Femur (tissue), 1 donor: Measurements from ENCODE around the gene DZANK1.
"Not testable (repeated sequence)": the region's sequence is repeated elsewhere in the genome, so short reads cannot be mapped to it uniquely, and the experiment has no call there.

Experiments used
- DNase-seq: peaks from one replicate; pipeline ENCODE4 v3.0.0-alpha.2; 2017

Gene DZANK1

DNA sequence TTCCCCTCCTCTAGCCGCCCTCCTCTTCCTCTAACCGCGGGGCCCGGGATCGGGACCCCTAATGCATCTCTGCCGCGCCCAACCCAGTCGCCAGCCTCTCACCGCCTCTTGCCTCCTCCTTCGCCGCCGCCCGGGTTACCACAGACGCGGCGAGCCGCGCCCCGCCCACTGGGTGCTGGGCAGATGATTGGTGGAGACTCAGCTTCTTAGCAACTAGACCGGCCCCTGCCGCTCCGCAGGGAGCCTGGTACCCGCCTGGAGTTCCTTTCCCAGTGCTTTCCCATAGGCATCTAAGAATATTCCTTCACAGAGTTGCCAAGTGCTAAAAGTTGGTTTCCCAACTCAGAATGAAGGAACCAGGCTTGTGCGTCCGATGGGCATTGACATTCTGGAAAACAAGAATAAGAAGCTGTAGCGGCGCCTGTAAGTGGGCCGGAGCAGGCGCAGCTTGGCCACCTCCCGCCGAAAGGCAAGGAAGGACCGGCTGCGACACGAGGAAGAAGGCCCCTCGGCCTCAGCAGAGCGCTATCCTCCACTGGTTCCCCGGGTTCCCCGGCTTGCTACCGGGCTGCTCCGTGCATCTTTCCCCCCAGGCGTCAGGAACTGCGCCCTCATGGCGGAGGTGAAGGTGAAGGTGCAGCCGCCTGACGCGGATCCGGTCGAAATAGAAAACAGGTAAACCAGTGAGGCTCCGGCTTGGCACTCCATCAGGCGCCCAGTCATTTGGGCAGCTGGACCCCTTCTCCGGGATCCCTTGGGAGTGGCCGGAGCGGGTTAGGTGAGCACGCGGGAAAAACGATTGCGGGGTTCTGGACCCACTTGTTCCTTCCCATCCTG, at the start of gene DZANK1, which contains the start of gene POLR3F:
TSS of gene DZANK1 (minus strand) at position 137 of the 837 bp plus-strand sequence. CDS start 1,672 bp downstream, outside the sequence.
TSS of gene POLR3F (plus strand) at position 497 of the 837 bp plus-strand sequence. CDS start at position 614, 117 bp downstream.
- peak; percentile 97 for DNase-seq

DNA sequence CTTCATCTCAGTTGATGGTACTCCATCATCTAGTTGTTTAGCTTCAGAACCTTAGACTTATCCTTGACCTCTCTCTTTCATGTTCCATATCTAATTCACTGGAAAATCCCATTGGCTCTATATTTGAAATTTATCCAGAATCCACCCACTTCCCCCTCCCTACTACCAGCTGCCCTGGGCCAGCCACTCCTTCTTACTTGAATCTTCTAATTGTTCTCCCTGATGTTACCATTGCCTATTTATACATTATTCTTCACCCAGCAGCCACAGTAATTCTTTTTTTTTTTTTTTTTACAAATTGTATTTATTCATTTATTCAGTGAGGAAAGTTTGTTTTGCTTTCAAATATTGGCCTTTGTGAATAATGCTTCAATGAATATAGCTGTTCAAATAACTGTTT, 49.1 kb upstream of the DZANK1 start:
- DNase-seq = no peak

DNA sequence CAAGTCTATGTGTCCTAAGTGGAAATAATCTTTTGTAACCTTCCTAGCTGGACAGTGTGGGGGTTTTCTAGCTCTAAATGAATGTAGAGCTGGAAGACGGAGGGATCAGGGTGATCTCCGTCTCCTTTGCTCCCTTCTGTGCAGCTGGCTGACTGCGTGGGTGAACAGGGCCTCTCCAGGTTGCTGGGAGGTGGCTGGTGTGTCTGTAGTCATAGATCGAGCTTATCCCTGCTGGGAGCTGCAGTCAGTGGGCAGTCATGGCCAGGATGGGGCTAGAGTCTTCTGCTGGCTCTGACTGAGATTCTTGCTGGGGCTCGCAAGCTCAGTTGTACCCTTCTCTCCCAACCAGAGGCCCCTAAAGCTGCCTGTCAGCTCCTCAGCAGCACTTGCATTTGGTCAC, 47.3 kb upstream of the DZANK1 start:
- no peak for DNase-seq

- DNase-seq = no peak
Observed at GRCh38 chr20:18513208-18513607, 46.4 kb upstream of the DZANK1 start.

DNA sequence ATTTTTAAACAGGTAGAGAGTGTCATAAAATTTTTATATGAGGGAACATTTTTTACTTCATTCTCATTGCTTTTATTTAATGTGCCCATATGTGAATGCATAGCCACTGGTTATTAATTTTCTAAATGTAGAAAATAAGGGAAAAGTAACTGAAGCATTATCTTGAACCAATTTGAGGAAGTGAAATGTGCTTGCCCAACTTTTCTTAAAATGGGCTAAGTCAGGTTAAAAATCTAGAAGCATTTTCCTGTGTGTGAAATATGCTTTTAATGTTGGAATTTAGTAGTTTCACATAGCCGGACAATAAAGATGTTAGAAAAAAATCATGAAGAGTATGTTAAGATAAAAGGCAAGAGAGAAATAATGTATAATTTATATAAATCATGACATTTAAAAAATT, 44.7 kb upstream of the DZANK1 start:
- no peak for DNase-seq

DNA sequence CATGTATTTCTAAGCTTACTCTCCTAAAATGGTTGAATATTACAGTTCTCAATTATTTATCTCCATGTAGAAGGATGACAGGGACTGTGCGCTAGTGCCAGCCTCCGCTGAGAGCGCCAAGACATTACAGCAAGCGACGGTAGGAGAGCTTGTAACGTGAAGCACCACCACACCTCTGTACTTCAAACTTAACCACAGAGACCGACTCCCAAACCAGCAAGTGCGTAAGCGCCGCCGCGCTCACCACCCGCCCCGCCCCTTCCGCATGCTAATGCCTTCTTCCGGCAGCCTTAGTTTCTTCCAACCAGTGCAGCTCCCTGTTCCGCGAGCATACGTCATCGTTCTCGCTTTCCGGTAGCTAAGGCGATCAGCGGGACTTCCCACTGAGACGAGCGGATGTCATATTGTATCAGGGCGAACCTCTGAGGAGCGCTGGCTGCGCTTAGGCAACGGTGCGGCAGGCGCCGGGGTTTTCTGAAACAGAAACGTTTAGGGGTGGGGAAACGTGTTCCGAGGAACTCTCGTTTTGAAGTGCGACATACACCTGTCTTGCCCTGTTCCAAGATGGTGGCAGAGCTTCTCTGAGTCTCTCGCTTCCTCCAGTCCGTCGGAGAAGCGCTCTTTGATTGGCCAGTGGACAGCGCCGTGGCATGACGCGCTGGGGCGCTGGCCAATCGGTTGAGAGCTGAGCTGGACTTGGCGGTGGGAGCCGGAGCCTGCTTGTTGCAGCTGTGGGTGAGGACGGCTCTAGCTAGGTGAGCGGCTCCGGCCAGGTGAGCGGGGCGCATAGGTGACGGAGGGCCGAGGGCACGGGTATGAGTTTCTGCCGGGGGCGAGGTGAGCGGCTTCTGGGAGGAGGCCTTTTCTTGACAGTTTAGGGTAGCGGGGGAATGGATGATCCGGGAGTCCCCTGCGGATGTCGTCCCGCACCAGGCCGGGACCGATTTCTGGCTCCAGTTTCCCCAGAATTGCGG, 40.7 kb upstream of the DZANK1 start, which contains the start of gene SEC23B:
TSS of gene SEC23B (plus strand) at position 723 of the 974 bp plus-strand sequence. CDS start 2,896 bp downstream, outside the sequence.
- peak; percentile 98 for DNase-seq

GRCh38 chr20:18506744-18507143, 39.9 kb upstream of the DZANK1 start:
- no peak for DNase-seq

- DNase-seq = no peak
Observed at GRCh38 chr20:18504479-18505060, 37.7 kb upstream of the DZANK1 start.

DNA sequence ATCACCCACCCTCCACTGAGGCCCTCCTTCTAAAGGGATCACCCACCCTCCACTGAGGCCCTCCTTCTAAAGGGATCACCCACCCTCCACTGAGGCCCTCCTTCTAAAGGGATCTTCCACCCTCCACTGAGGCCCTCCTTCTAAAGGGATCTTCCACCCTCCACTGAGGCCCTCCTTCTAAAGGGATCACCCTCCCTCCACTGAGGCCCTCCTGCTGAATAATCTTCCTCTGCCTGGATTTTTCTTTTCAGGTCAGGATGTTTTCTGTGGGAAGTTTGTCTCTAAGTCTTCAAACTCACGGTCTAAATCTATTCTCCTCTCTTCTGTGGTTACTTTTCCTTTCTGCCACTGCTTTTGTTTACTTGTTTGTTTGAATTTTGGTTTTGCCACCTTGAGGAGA, 34.8 kb upstream of the DZANK1 start:
- DNase-seq = not testable (repeated sequence)

DNA sequence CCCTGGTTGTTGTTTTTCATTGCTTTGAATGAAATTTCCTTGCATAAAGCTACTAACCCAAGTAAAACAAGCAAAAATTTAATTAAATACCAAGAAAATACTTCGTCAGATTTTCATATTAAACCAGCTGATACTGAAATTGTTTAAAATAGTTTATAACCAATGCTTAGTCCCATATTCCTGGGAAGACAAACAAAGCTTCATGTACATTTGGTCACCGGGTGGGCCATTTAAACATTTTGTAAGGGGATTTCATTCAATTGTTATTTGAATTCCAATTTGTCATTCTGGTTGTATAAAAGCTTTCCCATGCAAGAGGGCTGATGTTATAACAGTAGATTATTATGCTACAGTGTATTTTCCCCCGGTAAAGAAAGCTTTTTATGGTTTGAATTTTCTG, 30.8 kb upstream of the DZANK1 start:
- DNase-seq = no peak

DNA sequence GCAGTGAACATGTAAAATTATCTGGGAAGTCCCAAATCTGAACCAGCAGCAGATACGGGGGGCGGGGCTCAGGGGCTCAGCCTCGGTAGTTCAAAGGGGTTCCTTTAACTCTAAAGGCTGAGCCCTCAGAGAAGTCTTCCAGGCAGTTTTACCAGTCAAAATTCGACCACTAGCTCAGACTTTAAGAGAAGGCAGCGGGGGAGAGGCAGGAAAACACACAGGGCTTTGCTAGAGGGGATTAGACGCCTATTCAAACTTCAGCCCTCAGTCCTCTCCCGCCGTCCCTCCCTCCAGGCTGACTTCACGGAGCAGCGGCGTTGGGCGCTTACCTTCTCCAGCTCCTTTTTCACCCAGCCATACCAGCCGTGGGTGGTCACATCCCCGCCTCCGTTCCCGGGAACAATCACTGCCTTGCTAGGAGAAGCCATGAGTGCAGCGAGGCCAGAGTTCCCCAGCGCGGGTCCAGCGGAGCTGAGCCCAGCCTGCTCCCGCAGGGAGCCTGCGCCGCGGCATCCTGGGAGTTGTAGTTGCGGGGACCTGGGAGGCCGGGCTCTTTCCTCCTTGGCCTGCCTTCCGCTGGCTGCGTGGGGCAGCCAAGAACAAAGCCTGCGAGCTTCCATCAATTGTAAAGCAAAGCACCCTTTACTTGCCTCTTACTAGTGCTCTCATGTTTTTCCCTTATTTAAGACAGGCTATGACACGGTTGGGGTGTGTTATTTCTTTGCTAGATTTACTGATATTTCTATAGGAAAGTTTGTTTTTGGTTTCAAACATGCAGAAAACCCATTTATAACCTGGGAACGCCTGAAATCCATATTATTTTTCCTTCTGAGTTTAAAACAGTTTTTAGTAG, 30.1 kb upstream of the DZANK1 start, which contains the start of gene RBBP9:
TSS of gene RBBP9 (minus strand) at position 486 of the 853 bp plus-strand sequence. CDS start at position 428, 58 bp downstream.
- DNase-seq = peak; percentile 92

- peak; percentile 21 for DNase-seq
Observed at GRCh38 chr20:18496042-18496441, 29.2 kb upstream of the DZANK1 start.

- no peak for DNase-seq
Observed at GRCh38 chr20:18488301-18488700, 21.5 kb upstream of the DZANK1 start.

DNA sequence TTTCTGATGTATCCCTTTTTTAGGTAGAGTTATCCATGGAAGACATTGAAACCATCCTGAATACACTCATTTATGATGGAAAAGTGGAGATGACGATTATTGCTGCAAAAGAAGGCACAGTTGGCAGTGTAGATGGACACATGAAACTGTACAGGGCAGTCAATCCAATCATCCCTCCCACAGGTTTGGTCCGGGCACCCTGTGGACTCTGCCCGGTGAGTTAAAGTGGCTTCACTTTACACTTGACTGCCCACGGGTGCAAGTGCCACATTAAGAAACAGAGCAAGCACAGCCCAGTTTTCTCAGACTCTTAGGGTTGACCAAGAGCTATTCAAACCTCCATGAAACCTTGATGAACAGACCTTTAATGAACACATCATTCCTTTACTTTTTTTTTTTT, 14.8 kb upstream of the DZANK1 start:
- no peak for DNase-seq

DNA sequence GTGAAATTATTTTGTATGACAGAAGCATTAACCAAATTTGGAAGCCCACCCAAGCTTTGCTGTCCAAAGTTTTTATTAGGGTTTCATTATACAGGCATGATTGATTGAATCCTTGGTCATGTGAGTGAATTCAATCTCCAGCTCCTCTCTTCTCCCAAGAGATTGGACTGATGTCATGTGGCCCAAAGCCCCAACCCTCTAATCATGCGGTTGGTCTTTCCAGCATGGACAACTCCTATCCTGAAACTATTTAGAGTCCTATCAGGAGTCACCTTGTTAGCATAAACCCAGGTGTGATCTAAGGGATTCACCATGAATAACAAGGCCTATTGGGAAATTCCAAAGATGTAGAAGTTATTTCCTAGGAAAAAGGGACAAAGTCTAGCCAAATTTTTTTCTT, 11.0 kb upstream of the DZANK1 start:
- DNase-seq = no peak

- DNase-seq = no peak
Observed at GRCh38 chr20:18477218-18477617, 10.4 kb upstream of the DZANK1 start.

DNA sequence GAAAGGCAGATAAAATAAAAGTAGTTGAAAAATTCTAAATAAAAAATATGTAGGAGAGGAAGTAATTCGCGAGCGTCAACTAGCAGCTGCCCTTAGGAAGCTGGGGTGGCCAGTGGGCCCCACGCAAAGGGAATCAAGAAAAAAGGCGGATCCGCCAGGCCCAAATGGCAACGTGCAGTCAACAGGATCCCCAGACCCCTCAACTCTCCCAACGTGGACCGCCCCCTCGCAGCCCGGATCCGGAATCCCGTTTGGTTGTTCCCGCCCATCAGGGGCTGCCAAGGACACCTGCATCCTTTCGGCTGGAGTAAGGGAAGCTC, 296 bp downstream of the DZANK1 start:
- no peak for DNase-seq

DNA sequence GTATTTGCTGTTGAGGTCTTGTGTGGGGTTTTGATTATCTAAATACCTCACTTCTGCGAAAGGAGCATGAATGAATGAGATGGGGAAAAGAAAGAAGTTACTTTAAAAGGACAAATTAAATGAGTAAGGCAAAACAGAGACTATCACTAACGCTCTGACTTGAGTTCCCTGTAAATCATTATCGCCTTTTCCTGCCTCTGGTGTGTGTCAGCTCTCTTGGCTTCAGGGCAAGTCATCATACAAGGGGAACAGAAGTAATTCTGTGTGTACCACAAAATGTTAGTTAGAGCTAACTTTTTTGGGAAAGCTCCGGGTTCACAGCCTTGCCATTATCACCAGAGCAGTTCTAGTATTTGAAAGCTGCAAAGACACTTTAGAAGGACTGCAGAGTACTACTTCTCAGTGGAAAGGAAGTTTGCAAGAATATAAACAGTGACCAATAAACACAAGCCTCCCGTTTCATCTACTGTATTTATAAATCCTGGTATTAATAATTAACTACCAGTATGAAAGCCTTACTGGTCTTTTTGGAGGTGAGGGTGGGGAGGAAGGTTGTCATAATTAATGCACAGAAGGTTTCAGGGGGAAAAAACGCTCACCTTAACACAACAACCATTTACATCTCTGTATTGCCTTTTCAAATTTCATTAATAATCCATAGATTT, 1.2 kb downstream of the DZANK1 start:
- no peak for DNase-seq

GRCh38 chr20:18456600-18456999, 10.2 kb downstream of the DZANK1 start:
- DNase-seq = no peak

GRCh38 chr20:18443886-18444285, 22.9 kb downstream of the DZANK1 start:
- DNase-seq = no peak

GRCh38 chr20:18440403-18440802, 26.4 kb downstream of the DZANK1 start:
- DNase-seq = no peak
